Measurements from ENCODE around the gene VGF.

- TF ChIP-seq CTCF (IDR thresholded peaks at IDR 0.05) (no peak), POLR2A (IDR thresholded peaks at IDR 0.05) (no peak)
These were observed 10.1 kb downstream of the VGF start for GRCh38 chr7:101155303-101155702.
